NCI-H2227 (cell line): Measurements from ENCODE around the gene TUBE1.

Experiments used
- DNase-seq: peaks from one replicate; lab custom pipeline; 2025; ENCODE audit not compliant: unreplicated experiment; lab: John Stamatoyannopoulos, UW

Gene TUBE1

GRCh38 chr6:112036088-112036637, 51.1 kb downstream of the TUBE1 start:
- no peak for DNase-seq

DNA sequence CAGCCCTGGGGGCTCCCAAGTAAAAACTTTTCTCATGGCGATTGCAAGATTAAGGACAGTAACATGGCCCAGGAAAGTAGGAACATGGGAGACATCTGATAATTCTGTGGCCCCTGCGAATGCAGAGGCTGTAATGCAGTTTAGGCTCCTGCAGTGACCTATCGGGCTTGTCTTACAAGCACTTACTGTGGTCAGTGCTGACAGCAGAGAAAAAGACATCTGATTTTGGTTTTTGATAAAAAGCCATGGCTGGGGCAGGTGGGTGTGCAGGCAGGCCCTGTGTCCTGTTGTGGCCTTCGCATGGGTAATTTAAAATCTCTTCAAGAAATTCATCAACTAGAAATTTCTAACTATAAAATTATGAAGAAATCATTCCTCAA, 52.7 kb downstream of the TUBE1 start:
- DNase-seq: no peak

DNA sequence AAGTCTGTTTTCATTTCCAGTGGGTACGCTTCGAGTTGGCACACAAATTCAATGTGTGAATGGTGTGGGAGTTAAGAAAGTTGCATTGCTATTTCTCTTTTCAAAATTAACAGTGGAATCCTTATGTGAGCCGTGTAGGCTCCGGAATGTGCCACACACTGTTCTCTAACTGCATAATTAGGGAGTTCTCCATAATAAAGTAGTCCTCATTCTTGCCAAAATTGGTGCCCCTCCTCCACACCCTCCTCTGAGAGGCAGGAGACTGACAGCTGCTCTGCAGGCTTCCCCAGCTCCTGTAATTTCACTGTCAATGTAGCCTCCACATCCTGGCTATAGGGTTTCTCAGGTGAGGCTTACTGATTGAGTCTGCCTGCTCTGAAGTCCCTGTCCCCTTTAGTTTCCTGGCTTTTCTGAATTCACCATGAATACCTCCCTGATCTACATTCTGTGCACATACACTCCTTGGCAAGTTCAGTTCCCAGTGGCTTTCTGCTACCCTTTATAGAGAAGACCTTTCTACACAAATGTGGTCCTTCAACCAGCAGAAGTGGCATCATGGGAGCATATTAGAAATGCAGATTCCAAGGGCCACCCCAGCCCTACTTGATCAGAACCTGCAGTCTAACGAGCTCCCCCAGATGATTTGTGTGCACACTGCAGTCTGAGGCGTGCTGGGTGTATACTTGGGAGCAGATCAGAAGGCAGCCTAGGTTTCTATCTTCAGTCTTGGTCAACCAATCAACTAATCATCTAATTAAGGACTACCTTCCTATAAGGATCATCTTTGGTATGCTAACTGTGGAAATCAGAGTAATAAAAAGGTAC, 53.3 kb downstream of the TUBE1 start:
- DNase-seq: no peak

- no peak for DNase-seq
Measured at GRCh38 chr6:112032728-112033127, 54.6 kb downstream of the TUBE1 start.

GRCh38 chr6:112031960-112032359, 55.3 kb downstream of the TUBE1 start:
- no peak for DNase-seq

DNA sequence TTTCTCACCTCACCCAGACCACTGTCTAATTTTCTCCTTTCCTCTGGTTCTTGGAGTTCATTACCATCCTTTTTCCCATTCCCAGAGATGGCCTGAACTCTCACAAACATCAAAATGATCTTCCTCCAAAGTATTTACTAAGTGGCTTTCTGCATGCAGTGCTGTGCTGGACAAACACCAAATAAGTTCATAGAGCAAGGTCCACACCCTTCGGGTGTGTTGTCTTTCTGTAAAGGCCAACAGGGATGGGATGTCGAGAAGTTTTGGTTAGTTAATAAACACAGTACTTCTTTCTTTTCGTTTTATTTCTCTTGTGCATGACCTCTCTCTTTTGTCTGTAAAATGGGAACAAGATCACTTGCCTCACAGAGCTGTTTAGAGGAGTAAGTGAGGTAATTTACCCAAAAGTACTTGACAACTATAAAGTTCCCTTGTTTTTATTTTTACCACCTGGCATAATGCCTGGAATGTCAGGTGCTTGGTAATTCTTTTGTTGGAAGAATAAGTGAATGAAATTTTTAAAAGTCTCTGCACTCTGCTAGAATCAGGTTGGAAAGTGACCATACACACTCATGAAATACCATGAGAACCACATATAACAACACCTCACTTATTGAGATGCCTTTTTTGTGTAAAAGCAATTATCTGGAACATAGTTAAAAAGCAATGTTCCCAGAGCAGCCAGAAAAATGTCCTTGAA, 56.2 kb downstream of the TUBE1 start:
- DNase-seq: no peak

DNA sequence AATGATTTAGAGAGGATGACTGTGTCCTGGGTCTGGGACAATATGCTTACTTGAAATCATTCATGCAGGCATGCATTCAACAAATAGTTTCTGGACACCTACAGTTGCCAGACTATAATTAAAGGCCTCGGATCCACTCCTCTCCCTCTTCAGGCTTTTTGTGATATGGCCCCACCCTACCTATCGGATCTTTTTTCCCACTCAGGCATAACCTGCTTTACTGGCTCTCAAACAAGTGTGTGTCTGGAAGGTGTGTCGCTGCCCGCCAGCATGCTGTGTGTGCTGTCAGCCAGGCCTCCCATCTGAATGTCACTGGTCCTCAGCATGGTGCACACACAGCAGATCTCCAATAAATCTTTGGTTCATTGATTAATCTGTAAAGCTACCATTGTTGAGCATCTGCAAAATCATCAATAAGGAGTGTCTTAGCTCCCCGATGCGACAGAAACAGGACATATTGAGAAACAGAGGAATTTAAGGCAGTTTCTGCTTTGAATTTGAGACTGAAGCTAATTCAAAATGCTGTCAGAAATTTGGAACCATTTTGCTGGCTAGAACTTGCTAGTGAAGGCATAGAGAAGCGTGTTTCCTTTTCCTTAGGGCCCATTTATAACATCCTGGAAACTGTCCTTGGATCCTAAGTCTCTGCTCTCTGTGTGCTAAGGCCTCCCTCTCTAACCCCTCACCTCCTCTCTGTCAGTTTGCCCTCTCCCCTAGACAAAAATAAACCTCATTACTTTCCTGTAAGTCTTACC, 56.9 kb downstream of the TUBE1 start:
- no peak for DNase-seq

DNA sequence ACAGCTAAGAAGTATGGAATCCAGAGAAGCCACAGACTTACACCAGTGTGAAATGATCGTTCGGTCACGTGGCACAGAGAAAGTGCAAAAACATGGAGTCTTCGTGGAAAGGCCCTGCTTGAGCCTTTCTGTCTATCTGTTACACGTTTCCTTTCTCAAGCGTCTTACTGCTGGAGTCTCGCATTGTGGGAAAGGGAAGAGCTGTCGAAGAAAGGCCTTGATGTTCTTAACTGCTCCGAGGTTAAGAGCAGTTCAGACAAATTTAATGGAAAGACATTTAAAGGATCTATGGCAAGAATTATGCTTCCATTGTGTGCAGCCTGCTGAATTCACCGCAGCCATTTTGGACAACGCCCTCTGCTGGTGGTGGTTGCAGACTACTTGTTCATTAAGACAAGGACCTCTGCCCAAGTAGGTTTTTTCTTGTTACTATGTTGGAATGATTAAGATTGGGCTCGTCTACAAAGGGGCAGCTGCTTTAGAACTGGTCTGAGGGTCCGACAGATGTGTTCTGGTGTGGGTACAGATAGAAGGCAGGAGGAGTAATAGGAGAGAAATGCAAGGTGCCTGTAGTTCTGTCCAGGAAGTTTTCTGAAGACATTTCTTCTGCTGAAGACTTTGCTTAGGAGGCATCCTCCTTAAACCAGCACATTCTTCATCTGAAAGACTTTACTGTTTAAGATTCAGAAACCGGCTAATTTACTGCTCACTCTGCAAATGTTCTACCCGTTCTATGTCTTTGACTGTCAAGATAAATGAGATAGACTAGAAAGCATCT, 58.0 kb downstream of the TUBE1 start:
- DNase-seq: peak; percentile 64

- DNase-seq: no peak
Measured at GRCh38 chr6:112027942-112028674, 59.2 kb downstream of the TUBE1 start.

GRCh38 chr6:112026933-112027332, 60.3 kb downstream of the TUBE1 start:
- DNase-seq: no peak

GRCh38 chr6:112024464-112024863, 62.8 kb downstream of the TUBE1 start:
- no peak for DNase-seq

GRCh38 chr6:112022749-112023148, 64.5 kb downstream of the TUBE1 start:
- DNase-seq: no peak

GRCh38 chr6:112021691-112022310, 65.5 kb downstream of the TUBE1 start:
- no peak for DNase-seq
